ENCODE measurements around the gene TPH1.

Gene TPH1

GRCh38 chr11:18046116-18046777, at the start of gene TPH1:
TPH1 (minus strand) TSS chr11:18046269; CDS start chr11:18040762, 5,507 bp downstream.
- no peak for DNase-seq

GRCh38 chr11:18093959-18094358, 47.9 kb upstream of the TPH1 start:
- DNase-seq = no peak

GRCh38 chr11:18091731-18092130, 45.7 kb upstream of the TPH1 start:
- no peak for DNase-seq

- no peak for DNase-seq
These were observed 42.9 kb upstream of the TPH1 start for GRCh38 chr11:18088966-18089365.

- no peak for DNase-seq
These were observed 42.3 kb upstream of the TPH1 start for GRCh38 chr11:18088366-18088765.

GRCh38 chr11:18081551-18081950, 35.5 kb upstream of the TPH1 start:
- no peak for DNase-seq

GRCh38 chr11:18080451-18080850, 34.4 kb upstream of the TPH1 start:
- no peak for DNase-seq

GRCh38 chr11:18078909-18079308, 32.8 kb upstream of the TPH1 start:
- DNase-seq = no peak

- no peak for DNase-seq
These were observed 29.4 kb upstream of the TPH1 start for GRCh38 chr11:18075444-18075843.

GRCh38 chr11:18071098-18071705, 25.1 kb upstream of the TPH1 start:
- DNase-seq = no peak

- DNase-seq = no peak
These were observed 21.3 kb upstream of the TPH1 start for GRCh38 chr11:18067372-18067771.

GRCh38 chr11:18066626-18067025, 20.6 kb upstream of the TPH1 start:
- no peak for DNase-seq

GRCh38 chr11:18065572-18065971, 19.5 kb upstream of the TPH1 start:
- DNase-seq = no peak

GRCh38 chr11:18064450-18065054, 18.5 kb upstream of the TPH1 start:
- no peak for DNase-seq

GRCh38 chr11:18063862-18064434, 17.9 kb upstream of the TPH1 start:
- DNase-seq = no peak

GRCh38 chr11:18063125-18063524, 17.1 kb upstream of the TPH1 start:
- no peak for DNase-seq

- no peak for DNase-seq
These were observed 15.3 kb upstream of the TPH1 start for GRCh38 chr11:18061351-18061750.

- DNase-seq = no peak
These were observed 10.6 kb upstream of the TPH1 start for GRCh38 chr11:18056561-18057181.

GRCh38 chr11:18054511-18055103, 8.5 kb upstream of the TPH1 start:
- DNase-seq = no peak

GRCh38 chr11:18050848-18051247, 4.8 kb upstream of the TPH1 start:
- no peak for DNase-seq

- no peak for DNase-seq
These were observed 9.6 kb downstream of the TPH1 start for GRCh38 chr11:18036456-18036855.

- no peak for DNase-seq
These were observed 18.6 kb downstream of the TPH1 start for GRCh38 chr11:18027475-18027874.

GRCh38 chr11:18022419-18022818, 23.6 kb downstream of the TPH1 start:
- no peak for DNase-seq
